Neural cell (in vitro differentiated cells): ENCODE data around the gene ZNF248. TPM values are rescaled to one million over a fixed set of nuclear protein-coding genes. Genes with fewer than 3 reads are reported as not detected.

Experiments
- H2AFZ ChIP-seq: fragments of 200-600, 300-800 bp; sonication (generic), shearing (Covaris generic); 2 replicates; pipeline ENCODE4 v1.6.0; 2014; ENCODE audit warnings: low read depth, mild to moderate bottlenecking, antibody characterized with exemption, low read length, moderate library complexity
- H3F3A ChIP-seq: fragments of 200-600 bp; shearing (Covaris generic); 2 replicates; pipeline ENCODE4 v1.6.1; 2016; ENCODE audit warnings: mild to moderate bottlenecking, moderate library complexity, mixed read lengths, antibody characterized with exemption, low read length; ENCODE audit not compliant: insufficient read depth, poor library complexity, severe bottlenecking
- H3K27ac ChIP-seq: fragments of 200-600, 300-800 bp; sonication (generic), shearing (Covaris generic); 2 replicates; pipeline ENCODE4 v1.5.1; 2014; ENCODE audit warnings: mild to moderate bottlenecking, low read length, moderate library complexity
- H3K27me3 ChIP-seq: fragments of 300-800, 200-600 bp; sonication (generic), shearing (Covaris generic); 2 replicates; pipeline ENCODE4 v1.6.0; 2014; ENCODE audit warnings: mild to moderate bottlenecking, low read depth, low read length, moderate library complexity; ENCODE audit not compliant: insufficient read depth
- H3K36me3 ChIP-seq: fragments of 300-800, 200-600 bp; sonication (generic), shearing (Covaris generic); 2 replicates; pipeline ENCODE4 v1.5.1; 2014; ENCODE audit warnings: mild to moderate bottlenecking, antibody characterized with exemption, low read length, moderate library complexity; ENCODE audit not compliant: insufficient read depth
- H3K4me2 ChIP-seq: fragments of 300-800, 200-600 bp; sonication (generic), shearing (Covaris generic); 2 replicates; pipeline ENCODE4 v1.6.0; 2014; ENCODE audit warnings: mild to moderate bottlenecking, low read length
- H3K4me3 ChIP-seq: fragments of 300-800, 200-600 bp; sonication (generic), shearing (Covaris generic); 2 replicates; pipeline ENCODE4 v1.5.1; 2014; ENCODE audit warnings: mild to moderate bottlenecking, low read length, moderate library complexity
- H3K79me2 ChIP-seq: fragments of 200-600 bp; shearing (Covaris generic); replicated peaks from 2 replicates; pipeline ENCODE4 v1.6.0; 2014; ENCODE audit warnings: mild to moderate bottlenecking, low read length, moderate library complexity; ENCODE audit not compliant: insufficient read depth
- H3K9ac ChIP-seq: fragments of 300-800, 200-600 bp; sonication (generic), shearing (Covaris generic); 2 replicates; pipeline ENCODE4 v1.6.1; 2016; ENCODE audit warnings: mild to moderate bottlenecking, low read length, mixed read lengths
- H3K9me2 ChIP-seq: fragments of 200-600 bp; shearing (Covaris generic); 2 replicates; pipeline ENCODE4 v1.6.1; 2016; ENCODE audit warnings: mild to moderate bottlenecking, low read length, mixed read lengths; ENCODE audit not compliant: insufficient read depth
- H3K9me3 ChIP-seq: fragments of 200-600, 300-800 bp; sonication (generic), shearing (Covaris generic); 2 replicates; pipeline ENCODE4 v1.6.1; 2016; ENCODE audit warnings: mild to moderate bottlenecking, mixed run types, low read length, moderate library complexity, mixed read lengths
- H4K20me1 ChIP-seq: fragments of 200-600 bp; shearing (Covaris generic); 2 replicates; pipeline ENCODE4 v1.6.1; 2016; ENCODE audit warnings: mild to moderate bottlenecking, mixed run types; ENCODE audit not compliant: insufficient read depth
- EP300 ChIP-seq: fragments of 450-650 bp; conservative IDR thresholded peaks from 2 replicates; pipeline ENCODE4 v1.6.1; 2014; ENCODE audit warnings: antibody characterized with exemption, mild to moderate bottlenecking, moderate library complexity; ENCODE audit not compliant: poor library complexity, severe bottlenecking
- EZH2 ChIP-seq: fragments of 200-600, 300-800 bp; shearing (Covaris generic), sonication (generic); IDR thresholded peaks from 2 replicates; pipeline ENCODE4 v1.6.1; 2014; ENCODE audit warnings: antibody characterized with exemption, low read length, borderline replicate concordance, mild to moderate bottlenecking; ENCODE audit not compliant: insufficient read depth, poor library complexity, severe bottlenecking
- POLR2AphosphoS5 ChIP-seq: IDR thresholded peaks from 2 replicates; pipeline ENCODE4 v1.6.1; 2012
- RAD21 ChIP-seq: fragments of 450-650 bp; conservative IDR thresholded peaks from 2 replicates; pipeline ENCODE4 v1.6.1; 2014; ENCODE audit warnings: antibody characterized with exemption, mild to moderate bottlenecking, moderate library complexity
- REST ChIP-seq: IDR thresholded peaks from 2 replicates; pipeline ENCODE4 v1.6.1; 2012; ENCODE audit warnings: borderline replicate concordance
- SMC3 ChIP-seq: fragments of 450-650 bp; conservative IDR thresholded peaks from 2 replicates; pipeline ENCODE4 v1.6.1; 2014; ENCODE audit warnings: antibody characterized with exemption, mild to moderate bottlenecking, moderate library complexity; ENCODE audit not compliant: poor library complexity
- TAF1 ChIP-seq: IDR thresholded peaks from 2 replicates; pipeline ENCODE4 v1.6.1; 2012; ENCODE audit warnings: low read depth
- polyA plus RNA-seq: library from polyadenylated mRNA; depleted of rRNA; stranded (reverse); fragments of >200 nt; gene quantifications from 2 replicates; pipeline ENCODE4 v1.2.3, GENCODE V29; 2014
- TF ChIP-seq, protein P1 (sequence below): fragments of 450-650 bp; IDR thresholded peaks from 2 replicates; pipeline ENCODE4 v1.5.1; 2014; ENCODE audit warnings: antibody characterized with exemption, mild to moderate bottlenecking, moderate library complexity; ENCODE audit not compliant: poor library complexity, severe bottlenecking

Gene ZNF248
- polyA plus RNA-seq, 1 donor from 2014 or later, result 0.24 TPM

DNA sequence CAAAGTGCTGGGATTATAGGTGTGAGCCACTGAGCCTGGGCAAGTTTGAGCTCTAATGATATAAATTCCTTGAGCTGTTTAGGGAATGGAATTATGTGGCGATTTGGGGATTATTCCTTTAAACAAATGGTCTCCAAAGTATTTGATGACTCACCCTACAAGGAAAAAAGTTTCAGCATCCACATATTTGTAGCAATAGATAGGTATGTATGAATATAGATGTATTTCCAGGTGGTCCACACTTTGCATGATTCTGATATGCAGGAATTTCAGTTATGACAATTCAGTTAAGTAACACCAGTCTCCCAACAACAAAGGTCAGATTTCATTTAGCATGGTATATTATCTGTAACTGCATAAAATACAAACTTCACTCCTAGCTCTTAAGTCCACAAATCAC, 92.2 kb downstream of the ZNF248 start:
- H3K9me3 ChIP-seq, result no peaks in the 10 kb centered on the region
- no peak overlapping the region for H3K9ac ChIP-seq
- H3K27ac ChIP-seq, result no peak overlapping the region
- no peaks in the 10 kb centered on the region for H3K79me2 ChIP-seq
- H3K36me3 ChIP-seq, result no peaks in the 10 kb centered on the region
- no peaks in the 10 kb centered on the region for H3F3A ChIP-seq
- H2AFZ ChIP-seq, result no peak overlapping the region
- H4K20me1 ChIP-seq, result no peaks in the 10 kb centered on the region
- TF ChIP-seq EZH2, result no peak
- no peak for TF ChIP-seq RAD21
- no peak for TF ChIP-seq REST
- no peaks in the 10 kb centered on the region for H3K27me3 ChIP-seq
- no peak overlapping the region for H3K4me2 ChIP-seq
- no peak overlapping the region for H3K4me3 ChIP-seq
- H3K9me2 ChIP-seq, result no peaks in the 10 kb centered on the region

DNA sequence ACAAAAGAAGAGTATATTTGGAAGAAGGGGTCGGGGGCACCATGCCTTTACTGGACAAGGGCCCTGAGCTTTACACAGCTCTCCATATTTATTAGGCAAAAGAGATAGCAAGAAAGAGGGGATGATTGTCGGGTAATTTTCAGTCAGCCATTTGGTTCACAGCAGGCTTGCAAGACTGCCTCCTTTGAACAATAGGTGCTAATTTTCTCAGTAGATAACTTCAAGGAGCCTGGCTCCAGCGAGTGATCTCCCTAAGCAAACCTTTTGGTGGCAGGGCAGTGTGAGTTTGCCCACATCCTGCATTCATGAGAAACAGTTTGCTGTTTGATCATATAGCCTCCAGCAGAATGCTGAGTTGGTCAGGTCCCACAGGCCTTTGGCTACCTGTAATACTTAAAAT, 94.3 kb downstream of the ZNF248 start:
- Histone ChIP-seq H4K20me1 (no peaks in the 10 kb centered on the region), H3F3A (no peaks in the 10 kb centered on the region), H3K9ac (no peak overlapping the region), H3K4me2 (no peak overlapping the region), H3K9me3 (peaks cover 7% of the 10 kb centered on the region), H3K27ac (no peak overlapping the region), H3K27me3 (no peaks in the 10 kb centered on the region), H3K4me3 (no peak overlapping the region), H3K36me3 (no peaks in the 10 kb centered on the region), H3K9me2 (no peaks in the 10 kb centered on the region), H3K79me2 (no peaks in the 10 kb centered on the region), H2AFZ (no peak overlapping the region)
- TF ChIP-seq EZH2, result no peak
- no peak for TF ChIP-seq TAF1
- TF ChIP-seq EP300, result no peak
- TF ChIP-seq RAD21, result no peak
- no peak for TF ChIP-seq REST
- no peak for TF ChIP-seq SMC3
- TF ChIP-seq, protein P1, sequence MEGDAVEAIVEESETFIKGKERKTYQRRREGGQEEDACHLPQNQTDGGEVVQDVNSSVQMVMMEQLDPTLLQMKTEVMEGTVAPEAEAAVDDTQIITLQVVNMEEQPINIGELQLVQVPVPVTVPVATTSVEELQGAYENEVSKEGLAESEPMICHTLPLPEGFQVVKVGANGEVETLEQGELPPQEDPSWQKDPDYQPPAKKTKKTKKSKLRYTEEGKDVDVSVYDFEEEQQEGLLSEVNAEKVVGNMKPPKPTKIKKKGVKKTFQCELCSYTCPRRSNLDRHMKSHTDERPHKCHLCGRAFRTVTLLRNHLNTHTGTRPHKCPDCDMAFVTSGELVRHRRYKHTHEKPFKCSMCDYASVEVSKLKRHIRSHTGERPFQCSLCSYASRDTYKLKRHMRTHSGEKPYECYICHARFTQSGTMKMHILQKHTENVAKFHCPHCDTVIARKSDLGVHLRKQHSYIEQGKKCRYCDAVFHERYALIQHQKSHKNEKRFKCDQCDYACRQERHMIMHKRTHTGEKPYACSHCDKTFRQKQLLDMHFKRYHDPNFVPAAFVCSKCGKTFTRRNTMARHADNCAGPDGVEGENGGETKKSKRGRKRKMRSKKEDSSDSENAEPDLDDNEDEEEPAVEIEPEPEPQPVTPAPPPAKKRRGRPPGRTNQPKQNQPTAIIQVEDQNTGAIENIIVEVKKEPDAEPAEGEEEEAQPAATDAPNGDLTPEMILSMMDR, result no peak
- no peak for TF ChIP-seq POLR2AphosphoS5
